Measurements from ENCODE around the gene MMP28.
A peak's percentile ranks its signal among the peaks of the same experiment; 100 is the strongest.

The MMP28 gene

GRCh38 chr17:35735036-35735805 lies 60.2 kb downstream of the MMP28 start:
- no peak for DNase-seq (ENCODE audit: low read depth, low spot score)
- peaks cover 5% of the 10 kb centered on the region for H3K4me1 ChIP-seq (ENCODE audit: insufficient read depth, insufficient read length)
- TF ChIP-seq SUZ12 (IDR thresholded peaks at IDR 0.05; ENCODE audit: extremely low read depth, insufficient read depth, insufficient read length) (no peak), ZNF274 (IDR thresholded peaks at IDR 0.05; ENCODE audit: low read depth, low read length) (no peak), YY1 (IDR thresholded peaks at IDR 0.05; ENCODE audit: insufficient read depth, insufficient read length) (no peak)

DNA sequence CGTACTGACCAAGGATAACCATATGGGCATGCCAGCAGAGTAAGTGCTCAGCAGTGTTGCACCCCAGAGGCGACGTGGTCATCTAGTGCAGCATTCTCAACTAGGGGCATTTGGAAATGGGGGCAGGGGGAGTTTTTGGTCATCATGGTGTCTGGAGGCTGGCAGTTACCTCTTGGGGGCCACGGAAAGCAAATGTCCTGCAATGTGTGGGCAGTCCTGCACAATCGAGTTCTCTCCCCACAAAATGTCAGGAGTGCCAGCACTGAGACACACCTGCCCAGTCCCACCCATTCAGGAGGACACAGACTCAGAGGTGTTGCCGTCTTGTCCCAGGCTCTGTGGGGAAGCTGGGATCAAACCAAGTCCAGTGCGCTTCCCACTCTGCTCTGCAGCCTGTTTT lies 61.0 kb downstream of the MMP28 start:
- Histone ChIP-seq H3K4me1 (ENCODE audit: insufficient read depth, insufficient read length) (peaks cover 10% of the 10 kb centered on the region), H3K27me3 (ENCODE audit: insufficient read depth, insufficient read length) (no peaks in the 10 kb centered on the region), H3K9me3 (ENCODE audit: insufficient read depth, low read length) (no peaks in the 10 kb centered on the region), H3K36me3 (ENCODE audit: insufficient read depth, insufficient read length, low read length) (peaks cover 37% of the 10 kb centered on the region), H3K4me3 (ENCODE audit: insufficient read length, low read depth) (no peak overlapping the region), H3K9ac (ENCODE audit: insufficient read length, low read depth) (no peak overlapping the region)
- TF ChIP-seq ZNF274 (IDR thresholded peaks at IDR 0.05; ENCODE audit: low read depth, low read length) (no peak), SUZ12 (IDR thresholded peaks at IDR 0.05; ENCODE audit: extremely low read depth, insufficient read depth, insufficient read length) (no peak), YY1 (IDR thresholded peaks at IDR 0.05; ENCODE audit: insufficient read depth, insufficient read length) (no peak)
- DNase-seq (ENCODE audit: low read depth, low spot score): no peak

More at GRCh38 chr17:35735036-35735805, 60.2 kb downstream of the MMP28 start:
- H3K36me3 ChIP-seq (ENCODE audit: insufficient read depth, insufficient read length, low read length): peaks cover 45% of the 10 kb centered on the region
- H3K9me3 ChIP-seq (ENCODE audit: insufficient read depth, low read length): no peaks in the 10 kb centered on the region
- H3K27me3 ChIP-seq (ENCODE audit: insufficient read depth, insufficient read length): no peaks in the 10 kb centered on the region
- H3K9ac ChIP-seq (ENCODE audit: insufficient read length, low read depth): no peak overlapping the region
- no peak overlapping the region for H3K4me3 ChIP-seq (ENCODE audit: insufficient read length, low read depth)

- H3K27me3 ChIP-seq (ENCODE audit: insufficient read depth, insufficient read length): no peaks in the 10 kb centered on the region
- no peak for TF ChIP-seq ZNF274 (IDR thresholded peaks at IDR 0.05; ENCODE audit: low read depth, low read length)
- no peak overlapping the region for H3K9ac ChIP-seq (ENCODE audit: insufficient read length, low read depth)
- peaks cover 10% of the 10 kb centered on the region for H3K4me1 ChIP-seq (ENCODE audit: insufficient read depth, insufficient read length)
- no peak for DNase-seq (ENCODE audit: low read depth, low spot score)
- no peaks in the 10 kb centered on the region for H3K9me3 ChIP-seq (ENCODE audit: insufficient read depth, low read length)
- peaks cover 39% of the 10 kb centered on the region for H3K36me3 ChIP-seq (ENCODE audit: insufficient read depth, insufficient read length, low read length)
- H3K4me3 ChIP-seq (ENCODE audit: insufficient read length, low read depth): no peak overlapping the region
These were observed 62.1 kb downstream of the MMP28 start for GRCh38 chr17:35733366-35733765.

DNA sequence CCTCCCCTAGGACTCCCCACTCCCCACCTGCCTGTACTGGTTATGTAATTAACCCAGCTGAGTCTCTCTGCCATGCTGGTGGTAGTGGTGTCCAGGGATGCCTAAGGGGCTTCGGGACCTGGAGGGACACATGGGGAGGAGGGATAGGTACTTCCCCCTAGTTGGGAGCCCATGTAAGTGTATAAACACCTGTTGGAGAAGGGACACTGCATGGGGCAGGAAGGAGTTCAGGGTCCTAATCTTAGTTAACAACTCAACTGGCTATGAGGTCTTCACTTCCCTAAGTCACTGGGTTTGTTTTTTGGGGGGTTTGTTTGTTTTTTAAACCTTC lies 62.7 kb downstream of the MMP28 start:
- H3K4me3 ChIP-seq (ENCODE audit: insufficient read length, low read depth): peak overlapping the region; percentile 74
- peaks cover 39% of the 10 kb centered on the region for H3K36me3 ChIP-seq (ENCODE audit: insufficient read depth, insufficient read length, low read length)
- H3K9me3 ChIP-seq (ENCODE audit: insufficient read depth, low read length): no peaks in the 10 kb centered on the region
- DNase-seq (ENCODE audit: low read depth, low spot score): no peak
- no peaks in the 10 kb centered on the region for H3K27me3 ChIP-seq (ENCODE audit: insufficient read depth, insufficient read length)
- H3K9ac ChIP-seq (ENCODE audit: insufficient read length, low read depth): no peak overlapping the region
- TF ChIP-seq ZNF274 (IDR thresholded peaks at IDR 0.05; ENCODE audit: low read depth, low read length) (no peak), YY1 (IDR thresholded peaks at IDR 0.05; ENCODE audit: insufficient read depth, insufficient read length) (no peak), SUZ12 (IDR thresholded peaks at IDR 0.05; ENCODE audit: extremely low read depth, insufficient read depth, insufficient read length) (no peak)
- peaks cover 10% of the 10 kb centered on the region for H3K4me1 ChIP-seq (ENCODE audit: insufficient read depth, insufficient read length)

DNA sequence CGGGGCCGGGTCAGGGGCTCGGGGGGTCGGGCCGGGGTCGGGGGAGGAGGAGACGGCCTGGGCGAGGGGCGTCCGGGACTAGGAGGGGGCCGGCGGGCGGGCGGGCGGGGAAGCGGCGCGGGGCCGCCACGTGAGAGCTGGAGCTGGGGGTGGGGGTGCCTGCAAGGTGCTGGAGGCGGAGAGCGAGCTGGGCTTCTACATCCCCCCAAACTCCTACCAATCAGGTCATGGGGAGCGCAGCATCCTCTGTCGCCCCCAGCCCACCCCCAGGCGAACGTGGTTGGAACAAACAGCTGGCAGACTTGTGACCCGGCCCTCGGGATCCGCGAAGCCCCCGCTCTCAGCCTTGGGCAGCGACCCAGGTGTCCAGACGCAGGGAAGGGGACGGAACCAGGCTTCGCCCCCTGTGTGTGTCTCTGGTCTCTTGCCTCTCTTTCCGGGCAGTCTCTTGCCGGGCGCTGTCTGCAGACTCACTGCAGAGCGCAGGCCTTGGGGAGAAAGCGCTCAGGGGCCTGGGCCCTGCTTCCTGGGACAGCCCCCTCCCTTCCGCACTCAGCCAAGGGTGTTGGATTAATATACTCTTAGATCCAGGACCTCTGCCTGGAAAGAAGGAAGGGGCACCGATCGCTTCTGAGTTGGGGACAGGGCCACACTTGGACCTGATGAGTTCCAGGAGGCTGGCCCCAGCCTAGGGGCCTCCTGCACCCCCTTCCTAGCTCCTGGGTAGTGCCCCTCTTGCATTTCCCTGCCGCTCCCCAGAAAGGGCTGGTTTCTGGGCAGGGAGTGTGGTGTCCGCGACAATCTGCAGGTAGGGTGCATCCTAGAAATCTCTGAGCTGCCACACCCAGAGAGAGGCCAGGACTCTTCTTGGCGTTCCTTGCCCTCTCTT lies 63.3 kb downstream of the MMP28 start:
- H3K27me3 ChIP-seq (ENCODE audit: insufficient read depth, insufficient read length): no peaks in the 10 kb centered on the region
- no peak for DNase-seq (ENCODE audit: low read depth, low spot score)
- TF ChIP-seq SUZ12 (IDR thresholded peaks at IDR 0.05; ENCODE audit: extremely low read depth, insufficient read depth, insufficient read length) (no peak), YY1 (IDR thresholded peaks at IDR 0.05; ENCODE audit: insufficient read depth, insufficient read length) (no peak), ZNF274 (IDR thresholded peaks at IDR 0.05; ENCODE audit: low read depth, low read length) (no peak)
- H3K36me3 ChIP-seq (ENCODE audit: insufficient read depth, insufficient read length, low read length): peaks cover 35% of the 10 kb centered on the region
- no peaks in the 10 kb centered on the region for H3K9me3 ChIP-seq (ENCODE audit: insufficient read depth, low read length)
- H3K4me3 ChIP-seq (ENCODE audit: insufficient read length, low read depth): peak overlapping the region; percentile 74
- H3K4me1 ChIP-seq (ENCODE audit: insufficient read depth, insufficient read length): peaks cover 10% of the 10 kb centered on the region
- H3K9ac ChIP-seq (ENCODE audit: insufficient read length, low read depth): peak overlapping the region; percentile 85

DNA sequence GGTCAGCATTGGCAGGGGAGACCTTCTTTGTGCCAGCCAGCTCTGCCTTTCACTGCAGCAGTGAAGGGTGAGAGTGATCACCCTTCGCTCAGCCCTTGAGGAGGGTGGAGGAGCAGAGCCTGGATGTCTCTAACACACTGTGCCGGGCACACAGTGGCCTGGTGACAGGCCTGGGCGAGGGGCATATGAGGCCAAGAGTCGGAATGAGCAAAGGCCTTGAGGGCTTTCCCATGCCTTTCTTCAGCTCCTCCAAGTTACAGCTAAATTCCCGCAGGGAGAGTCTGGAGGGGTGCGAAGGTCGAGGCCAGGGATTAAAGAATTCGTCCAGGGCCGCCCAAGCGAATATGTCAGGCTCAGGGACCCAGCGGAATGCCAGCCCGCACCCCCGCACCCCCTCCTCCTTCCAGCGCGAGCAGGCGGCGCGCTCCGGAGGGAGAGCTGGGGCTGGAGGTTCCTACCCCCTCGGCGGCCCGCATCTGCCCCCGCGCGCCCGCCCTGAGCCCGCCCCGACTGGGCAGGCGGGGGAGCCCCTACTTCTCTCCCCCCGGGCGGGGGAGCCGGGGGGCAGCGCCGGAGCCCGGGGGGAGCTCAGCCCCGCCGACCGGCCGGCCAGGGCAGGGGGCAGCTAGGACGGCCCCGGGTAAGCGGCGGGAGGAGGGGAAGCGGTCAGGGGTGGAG lies 64.1 kb downstream of the MMP28 start, which contains the start of gene RASL10B:
Gene RASL10B (plus strand): TSS at position 401 of the 678 bp plus-strand sequence. CDS start 3,546 bp downstream, outside the sequence.
- DNase-seq (ENCODE audit: low read depth, low spot score): no peak
- H3K9ac ChIP-seq (ENCODE audit: insufficient read length, low read depth): peak within 1 kb of the TSS; percentile 85
- H3K36me3 ChIP-seq (ENCODE audit: insufficient read depth, insufficient read length, low read length): peaks cover 33% of the 10 kb centered on the region
- no peaks in the 10 kb centered on the region for H3K27me3 ChIP-seq (ENCODE audit: insufficient read depth, insufficient read length)
- H3K4me3 ChIP-seq (ENCODE audit: insufficient read length, low read depth): peak within 1 kb of the TSS; percentile 74
- peaks cover 15% of the 10 kb centered on the region for H3K4me1 ChIP-seq (ENCODE audit: insufficient read depth, insufficient read length)
- H3K9me3 ChIP-seq (ENCODE audit: insufficient read depth, low read length): no peaks in the 10 kb centered on the region
- TF ChIP-seq SUZ12 (IDR thresholded peaks at IDR 0.05; ENCODE audit: extremely low read depth, insufficient read depth, insufficient read length): no peak
- no peak for TF ChIP-seq ZNF274 (IDR thresholded peaks at IDR 0.05; ENCODE audit: low read depth, low read length)
- TF ChIP-seq YY1 (IDR thresholded peaks at IDR 0.05; ENCODE audit: insufficient read depth, insufficient read length): no peak

Measured in NT2/D1 (cell line).